IPS-15b (cell line): ENCODE results near the gene PRKCSH.

Source experiments
- H3K27me3 ChIP-seq: one replicate; pipeline ENCODE4 v1.6.1; 2013; ENCODE audit warnings: low read length; ENCODE audit not compliant: control insufficient read depth, insufficient read depth
- H3K36me3 ChIP-seq: one replicate; pipeline ENCODE4 v1.6.1; 2013; ENCODE audit warnings: low read length; ENCODE audit not compliant: control insufficient read depth, insufficient read depth
- H3K4me1 ChIP-seq: one replicate; pipeline ENCODE4 v1.6.1; 2013; ENCODE audit warnings: mild to moderate bottlenecking, low read length; ENCODE audit not compliant: control insufficient read depth, insufficient read depth
- H3K4me3 ChIP-seq: one replicate; pipeline ENCODE4 v1.5.1; 2013; ENCODE audit warnings: low read depth, low read length
- H3K9ac ChIP-seq: one replicate; pipeline ENCODE4 v1.6.1; 2013; ENCODE audit warnings: low read depth, mild to moderate bottlenecking, low read length
- H3K9me3 ChIP-seq: one replicate; pipeline ENCODE4 v1.6.1; 2013; ENCODE audit warnings: mild to moderate bottlenecking, low read length; ENCODE audit not compliant: control insufficient read depth, insufficient read depth

The PRKCSH gene

GRCh38 chr19:11486661-11487503 is 51.4 kb downstream of the PRKCSH start:
- H3K9ac ChIP-seq: no peak overlapping the region
- no peaks in the 10 kb centered on the region for H3K4me1 ChIP-seq
- H3K36me3 ChIP-seq: no peaks in the 10 kb centered on the region
- H3K9me3 ChIP-seq: no peaks in the 10 kb centered on the region
- peaks cover 7% of the 10 kb centered on the region for H3K27me3 ChIP-seq
- no peak overlapping the region for H3K4me3 ChIP-seq

GRCh38 chr19:11489378-11489777 is 53.9 kb downstream of the PRKCSH start:
- peaks cover 6% of the 10 kb centered on the region for H3K36me3 ChIP-seq
- H3K4me3 ChIP-seq: no peak overlapping the region
- no peaks in the 10 kb centered on the region for H3K27me3 ChIP-seq
- H3K4me1 ChIP-seq: no peaks in the 10 kb centered on the region
- H3K9me3 ChIP-seq: no peaks in the 10 kb centered on the region
- no peak overlapping the region for H3K9ac ChIP-seq

- Histone ChIP-seq H3K27me3 (no peaks in the 10 kb centered on the region), H3K4me1 (no peaks in the 10 kb centered on the region), H3K9ac (no peak overlapping the region), H3K36me3 (peaks cover 9% of the 10 kb centered on the region), H3K9me3 (no peaks in the 10 kb centered on the region), H3K4me3 (no peak overlapping the region)
Measured at GRCh38 chr19:11494634-11495285, 59.3 kb downstream of the PRKCSH start.

- Histone ChIP-seq H3K9me3 (no peaks in the 10 kb centered on the region), H3K4me3 (no peak overlapping the region), H3K36me3 (peaks cover 9% of the 10 kb centered on the region), H3K9ac (no peak overlapping the region), H3K27me3 (no peaks in the 10 kb centered on the region), H3K4me1 (no peaks in the 10 kb centered on the region)
Measured at GRCh38 chr19:11495481-11495880, 60.0 kb downstream of the PRKCSH start.

GRCh38 chr19:11495885-11496284 is 60.5 kb downstream of the PRKCSH start:
- H3K27me3 ChIP-seq: no peaks in the 10 kb centered on the region
- no peak overlapping the region for H3K4me3 ChIP-seq
- no peak overlapping the region for H3K9ac ChIP-seq
- H3K36me3 ChIP-seq: peaks cover 9% of the 10 kb centered on the region
- H3K9me3 ChIP-seq: no peaks in the 10 kb centered on the region
- no peaks in the 10 kb centered on the region for H3K4me1 ChIP-seq

GRCh38 chr19:11496391-11497163 is 61.1 kb downstream of the PRKCSH start:
- Histone ChIP-seq H3K4me3 (no peak overlapping the region), H3K9ac (no peak overlapping the region), H3K9me3 (no peaks in the 10 kb centered on the region), H3K4me1 (no peaks in the 10 kb centered on the region), H3K36me3 (peaks cover 9% of the 10 kb centered on the region), H3K27me3 (no peaks in the 10 kb centered on the region)

- peaks cover 3% of the 10 kb centered on the region for H3K36me3 ChIP-seq
- no peak overlapping the region for H3K4me3 ChIP-seq
- no peaks in the 10 kb centered on the region for H3K9me3 ChIP-seq
- H3K27me3 ChIP-seq: no peaks in the 10 kb centered on the region
- no peaks in the 10 kb centered on the region for H3K4me1 ChIP-seq
- H3K9ac ChIP-seq: no peak overlapping the region
Measured at GRCh38 chr19:11499220-11499726, 63.8 kb downstream of the PRKCSH start.

GRCh38 chr19:11499890-11500420 is 64.5 kb downstream of the PRKCSH start:
- H3K9ac ChIP-seq: no peak overlapping the region
- no peak overlapping the region for H3K4me3 ChIP-seq
- no peaks in the 10 kb centered on the region for H3K9me3 ChIP-seq
- no peaks in the 10 kb centered on the region for H3K27me3 ChIP-seq
- H3K36me3 ChIP-seq: peaks cover 3% of the 10 kb centered on the region
- no peaks in the 10 kb centered on the region for H3K4me1 ChIP-seq
